Upper lobe of left lung (tissue), 6 donors: ENCODE data around the gene DPYD. TPM values are rescaled to one million over a fixed set of nuclear protein-coding genes. Genes with fewer than 3 reads are reported as not detected.

Source experiments
- ATAC-seq, 2 donors: fragments of 200-7000 bp; cut with Tn5 transposase; one replicate each; pipeline ENCODE4 v1.9.1; 2022; ENCODE audit warnings: mild to moderate bottlenecking in 2 of 2, moderate library complexity in 2 of 2; ENCODE audit not compliant: low FRiP score in 2 of 2
- DNase-seq, 2 donors: peaks; one replicate each; pipeline ENCODE4 v3.0.0-alpha.2; 2019 to 2020
- H3K27ac ChIP-seq, 4 donors: fragments of 200-600 bp; sonication (generic); one replicate each; pipeline ENCODE4 v1.5.1; 2016 to 2019
- H3K27me3 ChIP-seq, 4 donors: fragments of 200-600 bp; sonication (generic); one replicate each; pipeline ENCODE4 v1.5.1; 2017 to 2019
- H3K36me3 ChIP-seq, 4 donors: fragments of 200-600 bp; sonication (generic); one replicate each; pipeline ENCODE4 v1.5.1; 2016 to 2019
- H3K4me1 ChIP-seq, 4 donors: fragments of 200-600 bp; sonication (generic); one replicate each; pipeline ENCODE4 v1.5.1; 2018 to 2019
- H3K4me3 ChIP-seq, 4 donors: fragments of 200-600 bp; sonication (generic); one replicate each; pipeline ENCODE4 v1.5.1; 2017 to 2019; ENCODE audit warnings: mild to moderate bottlenecking in 2 of 4, moderate library complexity in 1 of 4
- H3K9me3 ChIP-seq, 4 donors: fragments of 200-600 bp; sonication (generic); one replicate each; pipeline ENCODE4 v1.5.1; 2018 to 2019
- EP300 ChIP-seq, 4 donors: sonication (generic); formaldehyde crosslinking; IDR thresholded peaks; one replicate each; pipeline ENCODE4 v1.5.1; 2017; ENCODE audit warnings: antibody characterized with exemption in 4 of 4, control low read depth in 2 of 4
- POLR2A ChIP-seq, 4 donors: fragments of 450-650 bp; IDR thresholded peaks; one replicate each; pipeline ENCODE4 v1.5.1; 2016 to 2017; ENCODE audit warnings: antibody characterized with exemption in 4 of 4, mild to moderate bottlenecking in 2 of 4
- POLR2AphosphoS5 ChIP-seq, 2 donors: sonication (generic); formaldehyde crosslinking; IDR thresholded peaks; one replicate each; pipeline ENCODE4 v1.5.1; 2017; ENCODE audit warnings: antibody characterized with exemption in 2 of 2
- WGBS, 2 donors: methylation state at CpG; one replicate each; pipeline ENCODE4 v1.1.5; 2017 to 2018; 5-methylcytosine and 5-hydroxymethylcytosine counted together
- total RNA-seq, 6 donors: library from RNA; depleted of rRNA in 4 of 6; stranded (reverse); fragments of >200 nt in 4 of 6; gene quantifications; one replicate each; pipeline versions ENCODE4 v1.1.0 to v1.2.1, GENCODE V29; 2016 to 2021
- TF ChIP-seq, protein P1 (sequence below), 6 experiments: fragments of 450-650 bp in 4 of 6; fragments of 200-600 bp in 2 of 6; sonication (generic) in 2 of 6; IDR thresholded peaks; one replicate each; pipeline ENCODE4 v1.5.1; 2016 to 2019; ENCODE audit warnings: antibody characterized with exemption in 6 of 6
- donor health status: DM: no; HTN: no; CAD: no; lungs with moderate emphysema.
- donor health status: DM: no; HTN: yes; CAD: no; lungs with severe emphysema.

The DPYD gene
- total RNA-seq, 6 donors from 2014 or later = 60.9 to 106 (median 79.7) TPM

DNA sequence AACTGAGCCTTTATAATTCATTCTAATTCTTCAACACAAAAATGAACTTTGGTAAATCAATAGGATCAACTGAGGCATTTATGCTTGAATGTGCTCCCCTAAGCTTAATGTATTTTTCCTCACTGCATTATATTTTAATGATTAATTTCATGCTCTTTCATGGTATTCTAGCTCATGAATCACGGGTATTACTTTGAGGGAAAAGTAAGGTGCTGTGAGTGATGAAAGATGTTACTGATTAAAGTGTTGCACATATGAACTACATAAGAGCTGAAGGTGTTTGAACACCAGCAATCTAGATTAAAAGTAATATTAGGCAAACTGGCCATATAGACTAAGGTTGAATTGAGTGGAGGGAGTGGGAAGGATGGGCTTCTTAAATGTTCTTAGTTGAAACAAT is 1.9 kb downstream of the DPYD start:
- WGBS, 2 donors = 15 to 42% methylated on average over 1 of the region's 1 CpG
- Histone ChIP-seq H3K4me3 (peak overlapping the region in 3 of 4 donors; percentile 73 to 88 (median 77)), H3K4me1 (peaks cover 24 to 33% (median 27%) of the 10 kb centered on the region in 4 donors), H3K27me3 (no peaks in the 10 kb centered on the region), H3K36me3 (no peaks in the 10 kb centered on the region), H3K27ac (peak overlapping the region; percentile 86 to 97 (median 92)), H3K9me3 (no peaks in the 10 kb centered on the region)
- DNase-seq (no peak), ATAC-seq (no peak)
- TF ChIP-seq, protein P1, sequence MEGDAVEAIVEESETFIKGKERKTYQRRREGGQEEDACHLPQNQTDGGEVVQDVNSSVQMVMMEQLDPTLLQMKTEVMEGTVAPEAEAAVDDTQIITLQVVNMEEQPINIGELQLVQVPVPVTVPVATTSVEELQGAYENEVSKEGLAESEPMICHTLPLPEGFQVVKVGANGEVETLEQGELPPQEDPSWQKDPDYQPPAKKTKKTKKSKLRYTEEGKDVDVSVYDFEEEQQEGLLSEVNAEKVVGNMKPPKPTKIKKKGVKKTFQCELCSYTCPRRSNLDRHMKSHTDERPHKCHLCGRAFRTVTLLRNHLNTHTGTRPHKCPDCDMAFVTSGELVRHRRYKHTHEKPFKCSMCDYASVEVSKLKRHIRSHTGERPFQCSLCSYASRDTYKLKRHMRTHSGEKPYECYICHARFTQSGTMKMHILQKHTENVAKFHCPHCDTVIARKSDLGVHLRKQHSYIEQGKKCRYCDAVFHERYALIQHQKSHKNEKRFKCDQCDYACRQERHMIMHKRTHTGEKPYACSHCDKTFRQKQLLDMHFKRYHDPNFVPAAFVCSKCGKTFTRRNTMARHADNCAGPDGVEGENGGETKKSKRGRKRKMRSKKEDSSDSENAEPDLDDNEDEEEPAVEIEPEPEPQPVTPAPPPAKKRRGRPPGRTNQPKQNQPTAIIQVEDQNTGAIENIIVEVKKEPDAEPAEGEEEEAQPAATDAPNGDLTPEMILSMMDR (IDR thresholded peaks at IDR 0.05) = no peak
- no peak for TF ChIP-seq POLR2A (IDR thresholded peaks at IDR 0.05)
- no peak for TF ChIP-seq POLR2AphosphoS5 (IDR thresholded peaks at IDR 0.05)
- no peak for TF ChIP-seq EP300 (IDR thresholded peaks at IDR 0.05)

DNA sequence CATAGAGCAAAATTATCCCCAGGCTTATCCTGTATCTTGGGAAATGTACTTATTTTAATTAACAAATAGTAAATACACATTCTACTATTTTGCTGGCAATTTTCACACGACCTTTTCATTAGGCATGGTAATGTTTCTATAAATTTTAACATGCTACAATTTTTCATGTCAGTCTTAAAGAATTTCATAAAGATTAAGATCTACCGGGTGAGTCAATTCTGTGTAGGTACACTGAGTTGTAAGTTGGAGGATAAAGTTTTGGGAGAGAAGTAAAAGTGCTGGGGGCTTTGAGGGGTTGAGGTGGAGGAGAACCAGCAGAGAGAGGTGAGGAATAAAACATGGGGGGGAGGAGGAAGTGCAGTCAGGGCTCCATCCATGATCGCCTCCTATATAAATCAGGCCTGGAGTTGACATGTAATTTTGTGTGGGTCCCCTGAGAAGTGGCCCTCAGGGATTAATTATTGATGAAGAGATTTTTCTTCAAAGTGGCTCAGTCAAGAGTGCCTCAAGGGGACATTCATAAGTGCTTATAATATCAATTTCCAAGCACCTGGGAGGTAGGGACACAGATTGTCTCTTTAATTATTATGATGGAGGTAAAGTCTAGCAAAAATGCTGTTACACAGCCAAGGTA is 7.2 kb downstream of the DPYD start:
- Histone ChIP-seq H3K4me1 (peaks cover 17 to 21% (median 19%) of the 10 kb centered on the region in 4 donors), H3K36me3 (no peaks in the 10 kb centered on the region), H3K27me3 (no peaks in the 10 kb centered on the region), H3K4me3 (no peak overlapping the region), H3K27ac (no peak overlapping the region), H3K9me3 (no peaks in the 10 kb centered on the region)
- ATAC-seq (no peak), DNase-seq (no peak)
- TF ChIP-seq POLR2AphosphoS5 (IDR thresholded peaks at IDR 0.05) (no peak), EP300 (IDR thresholded peaks at IDR 0.05) (no peak)
- TF ChIP-seq, protein P1 (IDR thresholded peaks at IDR 0.05) = no peak
- WGBS, 2 donors = 79 to 86% methylated on average over 3 of the region's 3 CpGs

DNA sequence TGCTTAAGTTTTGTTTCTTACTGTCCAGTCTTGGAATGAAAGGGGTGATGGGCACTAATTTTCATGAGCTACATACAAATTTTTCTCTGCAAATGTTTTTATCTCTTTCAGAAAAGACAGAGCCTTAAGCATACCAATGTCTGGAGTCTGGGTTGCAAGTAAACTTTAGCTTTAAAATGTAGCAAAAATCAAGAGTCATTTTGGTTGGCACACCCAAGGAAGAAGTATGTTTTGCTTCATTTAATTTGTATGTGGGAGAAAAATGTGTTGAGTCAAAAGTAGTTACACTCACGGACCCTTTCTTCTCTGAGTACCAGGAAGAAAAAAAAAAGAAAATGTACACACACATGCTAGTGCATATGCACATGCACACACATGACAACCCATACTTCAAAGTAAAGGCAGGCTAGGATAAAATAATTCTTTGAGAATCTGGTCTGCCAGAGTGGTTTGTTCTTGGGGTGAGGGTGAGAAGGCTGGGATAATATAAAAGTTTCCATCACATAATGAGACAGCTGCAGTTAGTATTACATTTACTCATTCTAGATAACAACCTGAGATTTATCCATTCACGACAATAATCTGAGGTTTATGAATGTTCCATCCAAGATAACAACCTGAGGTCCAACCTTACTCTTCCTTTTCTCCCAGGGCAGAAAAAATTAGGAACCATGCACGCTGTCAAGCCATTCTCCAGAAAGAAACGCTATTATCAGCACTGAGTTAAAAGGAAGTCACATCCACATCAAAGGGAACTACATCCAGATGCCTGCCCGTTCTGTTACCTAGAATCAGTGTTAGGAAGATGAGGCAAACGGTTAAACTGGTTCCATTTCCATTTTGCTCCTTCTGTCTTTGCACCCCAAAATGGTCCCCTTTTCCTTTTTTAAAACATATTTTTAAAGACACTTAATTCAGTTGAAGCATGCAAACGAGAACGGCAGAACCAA is 9.3 kb downstream of the DPYD start:
- Histone ChIP-seq H3K4me1 (peaks cover 5 to 8% (median 6%) of the 10 kb centered on the region in 4 donors), H3K9me3 (no peaks in the 10 kb centered on the region), H3K27me3 (no peaks in the 10 kb centered on the region), H3K4me3 (no peak overlapping the region), H3K36me3 (no peaks in the 10 kb centered on the region), H3K27ac (no peak overlapping the region)
- ATAC-seq = no peak
- DNase-seq = no peak
- 71 to 75% methylated on average over 8 of the region's 8 CpGs for WGBS, 2 donors
- TF ChIP-seq EP300 (IDR thresholded peaks at IDR 0.05) (no peak), POLR2AphosphoS5 (IDR thresholded peaks at IDR 0.05) (no peak), POLR2A (IDR thresholded peaks at IDR 0.05) (no peak)
- TF ChIP-seq, protein P1 (IDR thresholded peaks at IDR 0.05) = no peak

DNA sequence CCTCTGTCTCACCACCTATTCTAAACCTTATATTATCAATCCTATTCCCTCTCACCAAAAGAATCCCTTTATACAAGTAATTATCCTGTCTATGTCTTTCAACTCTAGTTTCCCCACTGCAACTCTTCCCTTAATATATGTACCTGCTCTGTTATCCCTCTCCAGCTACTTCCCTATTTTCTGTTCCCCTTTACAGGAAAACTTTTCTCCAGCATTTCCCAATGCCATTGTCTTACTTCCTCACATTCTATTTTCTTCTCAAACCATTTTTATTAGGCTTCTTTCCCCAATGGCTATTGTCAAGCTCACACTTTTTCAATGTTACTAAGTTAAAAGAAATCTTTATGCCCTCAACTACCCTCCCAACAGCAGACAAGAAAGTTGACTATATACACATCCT is 11.6 kb downstream of the DPYD start:
- TF ChIP-seq POLR2AphosphoS5 (IDR thresholded peaks at IDR 0.05) (no peak), EP300 (IDR thresholded peaks at IDR 0.05) (no peak), POLR2A (IDR thresholded peaks at IDR 0.05) (no peak)
- TF ChIP-seq, protein P1 (IDR thresholded peaks at IDR 0.05) = no peak
- no peaks in the 10 kb centered on the region for H3K36me3 ChIP-seq
- no peak overlapping the region for H3K27ac ChIP-seq
- H3K4me3 ChIP-seq = no peak overlapping the region
- no peak for ATAC-seq
- H3K27me3 ChIP-seq = no peaks in the 10 kb centered on the region
- DNase-seq = no peak
- H3K4me1 ChIP-seq = peaks cover 16 to 29% (median 23%) of the 10 kb centered on the region in 4 donors
- no peaks in the 10 kb centered on the region for H3K9me3 ChIP-seq
